Esophagus muscularis mucosa (tissue), 3 donors: ENCODE measurements around the gene AKAP9.

ENCODE experiments used
- CTCF ChIP-seq, 3 experiments: fragments of 200-600 bp in 2 of 3; fragments of 450-650 bp in 1 of 3; sonication (generic) in 2 of 3; IDR thresholded peaks; one replicate each; pipeline ENCODE4 v1.5.1; 2017 to 2019; ENCODE audit warnings: antibody characterized with exemption in 3 of 3, mild to moderate bottlenecking in 2 of 3, moderate library complexity in 1 of 3
- POLR2A ChIP-seq: fragments of 450-650 bp; IDR thresholded peaks from one replicate; pipeline ENCODE4 v1.6.1; 2017; ENCODE audit warnings: antibody characterized with exemption, moderate library complexity, mild to moderate bottlenecking, low read depth

GRCh38 chr7:92119213-92119759 is 178.6 kb downstream of the AKAP9 start:
- no peak for TF ChIP-seq CTCF (IDR thresholded peaks at IDR 0.05)
- no peak for TF ChIP-seq POLR2A
